ENCODE data around the gene BCAP29.

BCAP29 gene

GRCh38 chr7:107551936-107552335 is 28.1 kb upstream of the BCAP29 start:
- H3K4me3 ChIP-seq (replicated peaks; ENCODE audit: low read depth, low read length): no peak overlapping the region
- TF ChIP-seq, protein P1, sequence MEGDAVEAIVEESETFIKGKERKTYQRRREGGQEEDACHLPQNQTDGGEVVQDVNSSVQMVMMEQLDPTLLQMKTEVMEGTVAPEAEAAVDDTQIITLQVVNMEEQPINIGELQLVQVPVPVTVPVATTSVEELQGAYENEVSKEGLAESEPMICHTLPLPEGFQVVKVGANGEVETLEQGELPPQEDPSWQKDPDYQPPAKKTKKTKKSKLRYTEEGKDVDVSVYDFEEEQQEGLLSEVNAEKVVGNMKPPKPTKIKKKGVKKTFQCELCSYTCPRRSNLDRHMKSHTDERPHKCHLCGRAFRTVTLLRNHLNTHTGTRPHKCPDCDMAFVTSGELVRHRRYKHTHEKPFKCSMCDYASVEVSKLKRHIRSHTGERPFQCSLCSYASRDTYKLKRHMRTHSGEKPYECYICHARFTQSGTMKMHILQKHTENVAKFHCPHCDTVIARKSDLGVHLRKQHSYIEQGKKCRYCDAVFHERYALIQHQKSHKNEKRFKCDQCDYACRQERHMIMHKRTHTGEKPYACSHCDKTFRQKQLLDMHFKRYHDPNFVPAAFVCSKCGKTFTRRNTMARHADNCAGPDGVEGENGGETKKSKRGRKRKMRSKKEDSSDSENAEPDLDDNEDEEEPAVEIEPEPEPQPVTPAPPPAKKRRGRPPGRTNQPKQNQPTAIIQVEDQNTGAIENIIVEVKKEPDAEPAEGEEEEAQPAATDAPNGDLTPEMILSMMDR (IDR thresholded peaks at IDR 0.05; ENCODE audit: low read length, missing control alignments): no peak
- DNase-seq (ENCODE audit: low read depth): no peak

DNA sequence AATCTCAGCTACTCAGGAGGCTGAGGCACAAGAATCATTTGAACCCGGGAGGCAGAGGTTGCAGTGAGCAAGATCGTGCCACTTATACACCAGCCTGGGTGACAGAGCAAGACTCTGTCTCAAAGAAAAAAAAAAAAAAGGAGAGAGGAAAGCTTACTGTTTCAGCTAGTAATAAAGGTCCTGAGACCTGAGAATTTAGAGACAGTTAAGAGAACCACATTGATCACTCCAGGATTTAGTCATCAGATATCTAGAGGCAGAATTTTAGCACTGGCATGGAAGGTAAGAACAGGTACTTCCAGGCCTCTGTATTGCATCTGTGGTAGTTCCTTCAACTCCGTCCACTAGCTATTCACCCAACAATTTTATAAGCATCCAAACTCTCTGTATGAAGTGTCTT is 24.2 kb upstream of the BCAP29 start:
- no peak for DNase-seq (ENCODE audit: low read depth)

GRCh38 chr7:107559864-107560263 is 20.2 kb upstream of the BCAP29 start:
- TF ChIP-seq, protein P1 (IDR thresholded peaks at IDR 0.05; ENCODE audit: low read length, missing control alignments): no peak
- no peak overlapping the region for H3K4me3 ChIP-seq (replicated peaks; ENCODE audit: low read depth, low read length)
- peak; percentile 67 for DNase-seq (ENCODE audit: low read depth)

More for the DNA sequence above, 24.2 kb upstream of the BCAP29 start:
- no peak overlapping the region for H3K4me3 ChIP-seq (replicated peaks; ENCODE audit: low read depth, low read length)
- TF ChIP-seq, protein P1 (IDR thresholded peaks at IDR 0.05; ENCODE audit: low read length, missing control alignments): no peak

DNA sequence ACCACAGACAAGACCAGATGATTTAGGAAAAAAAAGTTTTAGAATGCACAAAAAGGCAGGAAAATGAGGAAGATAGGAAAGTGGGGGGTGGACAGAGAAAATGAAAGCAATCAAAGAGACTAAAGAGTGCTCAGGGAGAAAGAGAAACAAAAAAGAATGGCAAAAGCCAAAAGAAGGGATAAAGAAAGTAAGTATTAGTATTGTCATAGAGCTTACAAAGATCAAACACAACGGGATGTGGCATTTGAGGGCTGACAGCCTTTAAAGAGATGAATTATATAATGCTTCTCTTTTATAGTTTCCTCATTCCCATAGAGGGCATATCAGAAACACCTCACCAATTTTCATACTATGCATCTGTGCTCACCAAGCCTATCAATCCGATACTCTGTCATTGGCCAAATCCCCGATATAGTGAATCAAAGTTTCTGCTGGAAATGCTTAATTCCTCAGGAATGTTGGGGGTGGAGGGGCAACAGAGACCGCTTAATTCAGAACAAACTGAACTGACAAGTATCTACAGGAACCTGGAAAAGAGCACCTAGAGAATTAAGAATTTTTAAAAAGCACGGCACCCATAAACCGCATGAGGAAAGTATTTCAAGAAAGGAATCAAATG is 19.0 kb upstream of the BCAP29 start:
- TF ChIP-seq, protein P1 (IDR thresholded peaks at IDR 0.05; ENCODE audit: low read length, missing control alignments): no peak
- DNase-seq (ENCODE audit: low read depth): no peak
- H3K4me3 ChIP-seq (replicated peaks; ENCODE audit: low read depth, low read length): no peak overlapping the region

GRCh38 chr7:107563081-107563774 is 16.8 kb upstream of the BCAP29 start:
- H3K4me3 ChIP-seq (replicated peaks; ENCODE audit: low read depth, low read length): peak overlapping the region; percentile 92
- TF ChIP-seq, protein P1 (IDR thresholded peaks at IDR 0.05; ENCODE audit: low read length, missing control alignments): no peak
- DNase-seq (ENCODE audit: low read depth): no peak

DNA sequence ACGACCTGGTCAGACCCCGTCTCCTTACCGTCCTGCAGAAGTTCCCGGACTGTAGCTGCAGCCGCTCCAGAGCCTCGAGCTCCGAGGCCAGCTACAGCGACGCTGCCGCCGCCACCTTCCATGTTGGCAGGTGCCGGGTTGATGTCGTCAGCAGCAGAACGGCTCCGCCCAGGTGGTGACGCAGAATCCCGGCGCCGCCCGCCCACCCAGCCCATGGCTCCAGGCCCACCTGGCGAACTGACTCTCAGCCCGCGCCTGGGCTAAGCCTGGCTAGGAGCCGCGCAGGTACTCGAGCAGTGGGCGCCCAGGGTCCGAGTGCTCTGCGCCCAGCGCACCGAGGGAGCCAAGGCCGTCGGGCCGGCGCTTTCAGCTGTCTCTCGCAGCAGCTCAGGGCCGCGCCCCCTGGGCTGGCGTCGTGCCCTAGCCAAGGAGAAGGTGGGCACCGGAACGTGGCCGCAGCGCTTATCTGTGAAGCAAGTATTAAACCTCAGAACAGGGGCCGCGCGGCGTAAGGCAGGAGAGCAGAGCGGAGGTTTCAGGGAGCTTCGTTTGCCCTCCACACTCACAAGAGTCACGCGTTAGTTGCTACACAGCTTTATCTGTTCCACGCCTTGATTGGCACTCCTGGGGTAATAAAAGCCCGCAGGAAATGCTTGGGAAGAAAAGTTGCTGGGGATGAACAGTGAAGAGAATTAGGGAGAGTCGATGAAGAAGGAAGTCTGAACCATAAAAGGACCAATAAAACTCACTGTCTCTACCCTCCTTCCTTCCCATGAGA is 16.1 kb upstream of the BCAP29 start, which contains the start of the genes COG5 and DUS4L:
Gene COG5, minus strand, starts transcription at position 146 of the 778 bp plus-strand sequence. Its CDS starts 24 bp downstream, at position 122.
Gene DUS4L, plus strand, starts transcription at position 197 of the 778 bp plus-strand sequence. CDS start 3,100 bp downstream, outside the sequence.
- TF ChIP-seq, protein P1 (IDR thresholded peaks at IDR 0.05; ENCODE audit: low read length, missing control alignments): no peak
- peak; percentile 80 for DNase-seq (ENCODE audit: low read depth)
- H3K4me3 ChIP-seq (replicated peaks; ENCODE audit: low read depth, low read length): peak within 1 kb of the TSS; percentile 92

All from fibroblast of pulmonary artery (primary cell).